Progenitor cell of endocrine pancreas (in vitro differentiated cells): Measurements from ENCODE around the gene CEP112. TPM values are rescaled to one million over a fixed set of nuclear protein-coding genes. Genes with fewer than 3 reads are reported as not detected.

Experiments used
- DNase-seq: peaks from one replicate; pipeline ENCODE4 v3.0.0; 2021; ENCODE audit warnings: low spot score; ENCODE audit not compliant: unreplicated experiment
- H3K27ac Mint-ChIP-seq: 2 replicates; pipeline ENCODE4 v1.8.0; 2021; ENCODE audit warnings: mild to moderate bottlenecking, moderate library complexity, mixed read lengths
- H3K27me3 Mint-ChIP-seq: 2 replicates; pipeline ENCODE4 v1.8.0; 2021; ENCODE audit warnings: mixed read lengths
- H3K36me3 Mint-ChIP-seq: 2 replicates; pipeline ENCODE4 v1.8.0; 2022; ENCODE audit warnings: mixed read lengths; ENCODE audit not compliant: insufficient read depth
- H3K4me1 Mint-ChIP-seq: 2 replicates; pipeline ENCODE4 v1.8.0; 2021; ENCODE audit warnings: low read depth, mixed read lengths
- H3K4me3 Mint-ChIP-seq: 2 replicates; pipeline ENCODE4 v1.8.0; 2021; ENCODE audit warnings: low read depth, mild to moderate bottlenecking, moderate library complexity, mixed read lengths
- H3K9me3 Mint-ChIP-seq: 2 replicates; pipeline ENCODE4 v1.8.0; 2021; ENCODE audit warnings: low read depth, mixed read lengths
- total RNA-seq: library from RNA; stranded (reverse); gene quantifications from 2 replicates; pipeline ENCODE4 v1.2.1, GENCODE V29; 2021
- TF ChIP-seq, protein P1 (sequence below): fragments of 200-600 bp; sonication (generic); IDR thresholded peaks from one replicate; pipeline ENCODE4 v1.5.0; 2021; ENCODE audit warnings: antibody characterized with exemption, mild to moderate bottlenecking; ENCODE audit not compliant: unreplicated experiment

The CEP112 gene
- total RNA-seq, 1 donor from 2014 or later = 24.3 TPM

- TF ChIP-seq, protein P1, sequence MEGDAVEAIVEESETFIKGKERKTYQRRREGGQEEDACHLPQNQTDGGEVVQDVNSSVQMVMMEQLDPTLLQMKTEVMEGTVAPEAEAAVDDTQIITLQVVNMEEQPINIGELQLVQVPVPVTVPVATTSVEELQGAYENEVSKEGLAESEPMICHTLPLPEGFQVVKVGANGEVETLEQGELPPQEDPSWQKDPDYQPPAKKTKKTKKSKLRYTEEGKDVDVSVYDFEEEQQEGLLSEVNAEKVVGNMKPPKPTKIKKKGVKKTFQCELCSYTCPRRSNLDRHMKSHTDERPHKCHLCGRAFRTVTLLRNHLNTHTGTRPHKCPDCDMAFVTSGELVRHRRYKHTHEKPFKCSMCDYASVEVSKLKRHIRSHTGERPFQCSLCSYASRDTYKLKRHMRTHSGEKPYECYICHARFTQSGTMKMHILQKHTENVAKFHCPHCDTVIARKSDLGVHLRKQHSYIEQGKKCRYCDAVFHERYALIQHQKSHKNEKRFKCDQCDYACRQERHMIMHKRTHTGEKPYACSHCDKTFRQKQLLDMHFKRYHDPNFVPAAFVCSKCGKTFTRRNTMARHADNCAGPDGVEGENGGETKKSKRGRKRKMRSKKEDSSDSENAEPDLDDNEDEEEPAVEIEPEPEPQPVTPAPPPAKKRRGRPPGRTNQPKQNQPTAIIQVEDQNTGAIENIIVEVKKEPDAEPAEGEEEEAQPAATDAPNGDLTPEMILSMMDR = no peak
- Mint-ChIP-seq H3K27me3 (no peaks in the 10 kb centered on the region), H3K27ac (no peak overlapping the region), H3K4me3 (no peak overlapping the region), H3K36me3 (peaks cover 2% of the 10 kb centered on the region), H3K4me1 (peaks cover 2% of the 10 kb centered on the region), H3K9me3 (peaks cover 13% of the 10 kb centered on the region)
- no peak for DNase-seq
Measured at GRCh38 chr17:65776890-65777289, 415.0 kb downstream of the CEP112 start.

DNA sequence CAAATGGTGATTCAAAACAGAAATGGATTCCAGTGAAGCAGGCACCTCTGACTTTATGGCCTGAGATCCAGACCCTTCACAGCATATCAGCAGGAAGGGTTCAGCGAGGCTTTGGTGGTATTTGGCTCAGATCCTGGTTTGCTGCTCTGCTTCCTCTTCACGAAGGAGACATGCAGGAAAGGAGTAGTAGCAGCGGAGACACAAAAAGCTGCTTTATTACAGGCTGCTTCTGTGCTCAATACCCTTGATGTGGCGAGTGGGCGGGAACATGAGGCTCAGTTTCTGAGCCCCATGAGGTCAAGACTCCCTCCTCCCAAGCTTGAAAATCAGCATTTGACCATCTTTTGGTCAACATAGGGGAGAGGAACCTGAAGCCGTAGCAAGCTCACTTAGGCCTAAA, 417.1 kb downstream of the CEP112 start:
- H3K27ac Mint-ChIP-seq = no peak overlapping the region
- TF ChIP-seq, protein P1 = no peak
- H3K9me3 Mint-ChIP-seq = peaks cover 3% of the 10 kb centered on the region
- no peaks in the 10 kb centered on the region for H3K36me3 Mint-ChIP-seq
- no peak overlapping the region for H3K4me3 Mint-ChIP-seq
- H3K27me3 Mint-ChIP-seq = no peaks in the 10 kb centered on the region
- peaks cover 2% of the 10 kb centered on the region for H3K4me1 Mint-ChIP-seq
- DNase-seq = no peak

DNA sequence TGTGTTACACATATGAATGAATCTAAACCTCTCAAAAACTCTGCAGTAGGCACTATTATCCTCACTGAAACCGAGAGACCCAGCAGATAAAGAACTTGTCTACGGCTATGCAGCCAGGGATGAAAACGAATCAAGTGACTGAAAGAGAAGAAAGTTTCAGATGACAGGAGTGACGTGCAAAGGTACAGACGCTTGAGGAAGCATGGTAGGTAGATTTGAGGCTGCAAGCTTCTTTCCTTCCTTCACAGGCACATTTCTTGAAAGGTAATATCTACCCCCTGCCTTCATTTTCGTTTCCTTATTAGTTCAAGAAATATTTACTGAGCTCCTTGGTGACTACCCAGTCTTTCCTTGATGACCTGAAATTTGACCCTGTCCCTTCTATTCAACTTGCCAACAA, 418.9 kb downstream of the CEP112 start:
- Mint-ChIP-seq H3K27me3 (no peaks in the 10 kb centered on the region), H3K4me1 (peaks cover 2% of the 10 kb centered on the region), H3K9me3 (peaks cover 2% of the 10 kb centered on the region), H3K4me3 (no peak overlapping the region), H3K36me3 (no peaks in the 10 kb centered on the region), H3K27ac (no peak overlapping the region)
- DNase-seq = no peak
- TF ChIP-seq, protein P1 = no peak

GRCh38 chr17:65771704-65772103, 420.2 kb downstream of the CEP112 start:
- TF ChIP-seq, protein P1 = no peak
- Mint-ChIP-seq H3K4me1 (peaks cover 2% of the 10 kb centered on the region), H3K36me3 (no peaks in the 10 kb centered on the region), H3K9me3 (no peaks in the 10 kb centered on the region), H3K4me3 (no peak overlapping the region), H3K27ac (no peak overlapping the region), H3K27me3 (no peaks in the 10 kb centered on the region)
- DNase-seq = no peak

DNA sequence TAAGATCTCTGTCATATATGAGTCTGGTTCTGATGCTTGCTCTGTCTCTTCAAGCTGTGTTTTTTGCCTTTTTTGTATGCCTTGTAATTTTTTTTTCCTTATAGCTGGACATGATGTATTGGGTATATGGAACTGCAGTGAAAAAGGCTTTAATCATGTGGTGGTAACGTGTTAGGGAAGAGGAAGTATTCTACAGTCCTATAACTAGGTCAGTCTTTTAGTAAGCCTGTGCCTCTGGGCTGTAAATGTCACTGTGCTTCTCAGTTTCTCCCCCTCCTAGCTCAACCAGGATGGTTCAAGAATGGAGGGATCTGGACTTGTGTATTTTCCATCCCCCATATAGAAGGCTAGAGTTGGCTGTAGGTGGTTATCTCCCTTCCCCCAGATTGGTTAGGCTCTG, 428.1 kb downstream of the CEP112 start:
- TF ChIP-seq, protein P1 = no peak
- no peak overlapping the region for H3K4me3 Mint-ChIP-seq

More for the DNA sequence above, 428.1 kb downstream of the CEP112 start:
- H3K27ac Mint-ChIP-seq = no peak overlapping the region
- H3K27me3 Mint-ChIP-seq = no peaks in the 10 kb centered on the region
- no peaks in the 10 kb centered on the region for H3K4me1 Mint-ChIP-seq
- DNase-seq = no peak
- H3K36me3 Mint-ChIP-seq = no peaks in the 10 kb centered on the region
- no peaks in the 10 kb centered on the region for H3K9me3 Mint-ChIP-seq
